Adrenal gland (tissue), 12 donors: ENCODE data around the gene HOXB2. TPM values are rescaled to one million over a fixed set of nuclear protein-coding genes. Genes with fewer than 3 reads are reported as not detected.

ENCODE experiments used
- DNase-seq, 7 donors: peaks; one replicate each; pipeline ENCODE4 v3.0.0-alpha.2; 2019 to 2020
- H3K27ac ChIP-seq, 5 donors: fragments of 200-600 bp; sonication (generic) in 4 of 5; 1 replicate in 3 of 5; 2 replicates in 2 of 5; pipeline versions ENCODE4 v1.5.1 to v1.8.0; 2016 to 2020; ENCODE audit warnings: mild to moderate bottlenecking in 1 of 5
- H3K27me3 ChIP-seq: fragments of 200-600 bp; 2 replicates; pipeline ENCODE4 v1.8.0; 2021
- H3K36me3 ChIP-seq, 2 donors: fragments of 200-600 bp; replicated peaks in 1 of 2; 1 replicate in 1 of 2; 2 replicates in 1 of 2; pipeline versions ENCODE4 v1.5.1 to v1.8.0; 2018 to 2022
- H3K4me1 ChIP-seq, 2 donors: fragments of 200-600 bp; replicated peaks in 1 of 2; 1 replicate in 1 of 2; 2 replicates in 1 of 2; pipeline versions ENCODE4 v1.5.1 to v1.8.0; 2018 to 2021
- H3K4me3 ChIP-seq, 4 donors: fragments of 200-600 bp; sonication (generic) in 3 of 4; one replicate each; pipeline ENCODE4 v1.5.1; 2016 to 2018
- H3K9me3 ChIP-seq, 3 donors: fragments of 200-600 bp; sonication (generic) in 1 of 3; replicated peaks in 1 of 3; 1 replicate in 2 of 3; 2 replicates in 1 of 3; pipeline versions ENCODE4 v1.5.1 to v1.8.0; 2016 to 2021
- POLR2A ChIP-seq, 2 donors: fragments of 450-650 bp; IDR thresholded peaks; one replicate each; pipeline ENCODE4 v1.6.1; 2017; ENCODE audit warnings: antibody characterized with exemption in 2 of 2, mild to moderate bottlenecking in 2 of 2, moderate library complexity in 1 of 2
- WGBS, 4 donors: extraction: QIAGEN DNeasy Blood & Tissue Kit in 2 of 4; methylation state at CpG; one replicate each; pipeline versions ENCODE4 v1.1.5 to v1.1.7; 2013 to 2017; 5-methylcytosine and 5-hydroxymethylcytosine counted together
- intact Hi-C, 2 donors: fragments of 100-400 bp; cut with DNase I; formaldehyde crosslinking; loops; one replicate each; pipeline versions ENCODE4 v1.14.1 to v1.15.0; 2022 to 2023
- polyA plus RNA-seq, 3 donors: library from polyadenylated mRNA; stranded (reverse); fragments of 200-250 nt in 2 of 3; fragments of 350-450 nt in 1 of 3; fragmentation: Illumina TruSeq in 1 of 3; extraction: RNeasy Lipid Tissue Mini Kit (QIAGEN cat#74804) in 1 of 3; gene quantifications; one replicate each; pipeline ENCODE4 v1.2.3, GENCODE V29; 2013 to 2014
- total RNA-seq, 9 donors: library from RNA; depleted of rRNA in 4 of 9; stranded (reverse); fragments of >200 nt in 4 of 9; fragments of 120-200 nt in 1 of 9; fragmentation: NEBNext Ultra II Directional in 1 of 9; extraction: Animal tissue kit (Norgen Biotek cat#: 25700) in 1 of 9; gene quantifications; one replicate each; pipeline versions ENCODE4 v1.1.0 to v1.2.4, GENCODE V29; 2013 to 2023
- TF ChIP-seq, protein P1 (sequence below), 6 experiments: fragments of 450-650 bp in 4 of 6; fragments of 200-600 bp in 2 of 6; sonication (generic) in 1 of 6; IDR thresholded peaks; 1 replicate in 5 of 6; 2 replicates in 1 of 6; pipeline versions ENCODE4 v1.5.1 to v1.8.0; 2016 to 2021; ENCODE audit warnings: antibody characterized with exemption in 6 of 6, mild to moderate bottlenecking in 2 of 6, moderate library complexity in 1 of 6
- donor health status: healthy with polysubstance abuse.
- donor health status: Bipolar disorder and iron deficiency.
- donor health status: DM: yes; HTN: yes; CAD: no.
- donor health status: DM: no; HTN: no; CAD: no.
- donor health status: DM: no; HTN: no; CAD: no.
- donor health status: DM: yes; HTN: yes; CAD: no.

HOXB2 gene
- total and polyA plus RNA-seq, 12 donors, result 6.3 to 73.6 (median 27.5) TPM

DNA sequence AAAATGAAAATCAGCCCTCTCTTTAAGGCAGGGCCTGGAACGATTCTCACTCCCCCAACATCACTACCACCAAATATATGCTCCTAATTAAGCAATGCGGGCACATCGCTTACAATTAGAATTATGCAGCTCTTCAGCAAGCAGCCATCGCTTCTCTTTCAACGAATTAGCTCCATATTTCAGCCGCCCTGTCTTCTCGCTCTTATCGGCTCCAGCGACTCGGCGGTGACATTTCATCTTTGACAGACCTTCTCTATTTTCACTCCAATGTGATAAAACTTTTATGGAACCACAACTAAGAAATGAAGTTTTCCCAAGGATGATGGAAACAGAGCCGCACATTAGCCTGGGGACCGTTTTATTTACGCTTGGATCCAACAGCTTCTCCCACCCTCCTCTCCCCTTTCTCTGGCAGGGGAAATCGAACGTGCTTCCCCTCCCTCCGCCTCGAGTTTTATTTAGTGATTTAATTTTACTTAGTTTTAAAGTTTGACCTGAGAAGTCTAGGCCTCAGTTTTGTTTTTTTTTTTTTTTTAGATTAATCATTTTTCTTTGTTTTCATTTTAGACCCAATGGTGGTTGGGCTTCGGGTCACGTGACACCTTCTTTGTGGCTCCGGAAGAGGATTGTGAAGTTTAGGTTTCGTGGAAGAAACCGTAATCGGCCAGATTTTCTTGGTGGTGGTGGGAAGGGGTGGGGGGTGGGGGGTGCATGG lies 3.1 kb upstream of the HOXB2 start:
- TF ChIP-seq, protein P1, sequence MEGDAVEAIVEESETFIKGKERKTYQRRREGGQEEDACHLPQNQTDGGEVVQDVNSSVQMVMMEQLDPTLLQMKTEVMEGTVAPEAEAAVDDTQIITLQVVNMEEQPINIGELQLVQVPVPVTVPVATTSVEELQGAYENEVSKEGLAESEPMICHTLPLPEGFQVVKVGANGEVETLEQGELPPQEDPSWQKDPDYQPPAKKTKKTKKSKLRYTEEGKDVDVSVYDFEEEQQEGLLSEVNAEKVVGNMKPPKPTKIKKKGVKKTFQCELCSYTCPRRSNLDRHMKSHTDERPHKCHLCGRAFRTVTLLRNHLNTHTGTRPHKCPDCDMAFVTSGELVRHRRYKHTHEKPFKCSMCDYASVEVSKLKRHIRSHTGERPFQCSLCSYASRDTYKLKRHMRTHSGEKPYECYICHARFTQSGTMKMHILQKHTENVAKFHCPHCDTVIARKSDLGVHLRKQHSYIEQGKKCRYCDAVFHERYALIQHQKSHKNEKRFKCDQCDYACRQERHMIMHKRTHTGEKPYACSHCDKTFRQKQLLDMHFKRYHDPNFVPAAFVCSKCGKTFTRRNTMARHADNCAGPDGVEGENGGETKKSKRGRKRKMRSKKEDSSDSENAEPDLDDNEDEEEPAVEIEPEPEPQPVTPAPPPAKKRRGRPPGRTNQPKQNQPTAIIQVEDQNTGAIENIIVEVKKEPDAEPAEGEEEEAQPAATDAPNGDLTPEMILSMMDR (IDR thresholded peaks at IDR 0.05), result no peak
- TF ChIP-seq POLR2A (IDR thresholded peaks at IDR 0.05), result no peak
- intact Hi-C loops, result no loop called here
- Histone ChIP-seq H3K27ac (peak overlapping the region in 3 of 5 donors; percentile 54 to 97 (median 79)), H3K36me3 (peaks cover 0 to 11% of the 10 kb centered on the region in 2 donors), H3K4me3 (peak overlapping the region in 2 of 4 donors; percentile 1 to 21), H3K4me1 (peaks cover 13 to 39% of the 10 kb centered on the region in 2 donors), H3K9me3 (no peaks in the 10 kb centered on the region), H3K27me3 (no peaks in the 10 kb centered on the region)
- peak in 3 of 7 donors; percentile 34 to 79 (median 65) for DNase-seq
- 30 to 49% (median 38%) methylated on average over 24 of the region's 24 CpGs for WGBS, 4 donors

DNA sequence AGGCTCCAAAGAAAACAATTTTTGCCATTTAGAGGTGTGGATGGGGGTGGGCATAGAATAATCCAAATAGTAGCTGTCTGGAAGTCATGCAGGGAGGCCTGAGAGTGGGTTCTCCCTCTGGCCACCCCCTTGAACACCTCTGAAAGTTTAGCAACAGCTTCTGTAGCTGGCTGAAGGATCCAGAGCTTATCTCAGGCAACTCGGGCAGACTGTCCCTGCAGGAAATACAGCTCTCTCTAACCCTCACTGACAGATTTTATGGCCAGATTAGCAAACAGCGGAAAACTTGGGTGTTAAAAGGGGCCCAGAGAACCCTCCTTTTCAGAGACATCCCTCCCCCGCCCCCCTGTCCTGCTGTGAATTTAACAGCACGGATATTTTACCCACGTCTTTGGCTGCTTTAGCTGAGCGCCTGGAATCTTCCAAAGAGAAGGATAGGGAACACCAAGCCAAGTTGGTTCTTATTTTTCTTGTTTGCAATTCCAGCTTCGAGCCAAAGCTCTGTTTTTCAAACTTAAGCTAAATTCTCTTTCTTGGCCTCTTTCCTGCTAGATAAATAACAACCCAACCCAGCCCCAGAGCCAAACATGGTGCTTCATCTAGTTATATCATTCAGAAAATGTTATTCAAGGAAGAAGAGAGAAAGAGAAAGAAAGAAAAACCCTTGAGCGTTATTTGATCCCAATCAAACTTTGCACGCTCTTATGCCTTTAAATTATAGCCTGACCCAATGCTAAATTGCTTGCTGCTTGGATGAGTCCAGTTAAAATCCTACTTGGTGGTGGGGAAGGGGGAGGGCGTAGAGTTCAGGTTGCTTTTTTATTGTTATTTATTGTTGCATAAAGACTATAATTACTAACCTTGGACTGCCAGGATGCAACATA lies 2.3 kb upstream of the HOXB2 start:
- no peaks in the 10 kb centered on the region for H3K9me3 ChIP-seq
- H3K27ac ChIP-seq, result peak overlapping the region in 4 of 5 donors; percentile 46 to 97 (median 66)
- peaks cover 16 to 35% of the 10 kb centered on the region in 2 donors for H3K4me1 ChIP-seq
- H3K27me3 ChIP-seq, result no peaks in the 10 kb centered on the region
- H3K4me3 ChIP-seq, result peak overlapping the region in 2 of 4 donors; percentile 1 to 21
- peaks cover 0 to 14% of the 10 kb centered on the region in 2 donors for H3K36me3 ChIP-seq
- intact Hi-C loops, result no loop called here
- 31 to 52% (median 35%) methylated on average over 9 to 10 of the region's 10 CpGs for WGBS, 4 donors
- TF ChIP-seq, protein P1 (IDR thresholded peaks at IDR 0.05), result no peak
- no peak for TF ChIP-seq POLR2A (IDR thresholded peaks at IDR 0.05)
- DNase-seq, result peak in 1 of 7 donors; percentile 26

DNA sequence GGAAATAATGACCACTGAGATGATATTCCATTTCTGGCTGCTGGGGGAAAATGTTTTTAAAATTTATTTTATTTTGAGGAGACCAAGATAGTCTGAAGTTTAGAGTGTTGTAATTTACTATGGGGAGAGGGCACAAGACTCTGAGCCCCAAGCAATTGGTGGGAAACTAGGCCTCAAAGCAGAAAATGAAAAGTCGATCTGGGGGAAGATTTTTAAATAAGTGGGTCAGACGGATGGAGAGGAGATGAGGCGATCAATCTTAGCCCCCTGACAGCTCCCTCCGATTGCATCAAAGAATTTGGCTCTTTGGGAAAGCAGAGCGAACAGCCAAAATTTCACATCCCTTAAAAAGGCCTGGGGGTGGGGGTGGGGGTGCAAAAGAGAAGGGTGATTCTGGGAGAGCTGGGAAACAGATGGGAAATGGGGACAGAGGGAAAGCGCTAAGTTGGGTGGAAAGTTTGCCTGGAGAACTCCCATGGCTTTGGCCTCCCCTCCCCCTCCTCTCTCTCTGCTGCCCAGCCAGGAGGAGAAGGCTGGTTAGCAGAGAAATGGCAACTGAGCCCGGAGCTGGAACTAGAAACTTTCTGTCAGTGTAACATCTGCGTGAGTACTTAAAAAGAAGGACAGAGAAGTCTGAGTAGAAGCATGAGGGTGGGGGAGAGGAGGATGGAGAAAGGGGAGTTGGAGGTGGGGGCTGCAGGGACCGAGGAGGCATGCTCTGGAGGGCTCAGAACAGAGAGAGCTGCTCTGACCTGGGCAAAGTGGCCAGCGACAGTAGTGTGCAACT lies 1.4 kb upstream of the HOXB2 start:
- H3K4me3 ChIP-seq, result peak overlapping the region in 1 of 4 donors; percentile 21
- peak in 2 of 7 donors; percentile 37 to 46 for DNase-seq
- peaks cover 0 to 14% of the 10 kb centered on the region in 2 donors for H3K36me3 ChIP-seq
- intact Hi-C loops, result no loop called here
- WGBS, 4 donors, result 41 to 63% (median 54%) methylated on average over 10 of the region's 10 CpGs
- no peaks in the 10 kb centered on the region for H3K9me3 ChIP-seq
- H3K27me3 ChIP-seq, result no peaks in the 10 kb centered on the region
- TF ChIP-seq, protein P1 (IDR thresholded peaks at IDR 0.05), result no peak
- TF ChIP-seq POLR2A (IDR thresholded peaks at IDR 0.05), result no peak
- H3K4me1 ChIP-seq, result peaks cover 20 to 35% of the 10 kb centered on the region in 2 donors
- H3K27ac ChIP-seq, result peak overlapping the region in 3 of 5 donors; percentile 46 to 97 (median 79)
